Naive thymus-derived CD8-positive, alpha-beta T cell (primary cell): ENCODE measurements around the gene ATXN7L1. TPM values are rescaled to one million over a fixed set of nuclear protein-coding genes. Genes with fewer than 3 reads are reported as not detected.
A peak's percentile ranks its signal among the peaks of the same experiment; 100 is the strongest.
"Not testable (repeated sequence)": the region's sequence is repeated elsewhere in the genome, so short reads cannot be mapped to it uniquely, and the experiment has no call there.

Experiments
- ATAC-seq, 2 donors: fragments of 150-1000 bp; cut with Tn5 transposase in 1 of 2; sonication (Bioruptor Pico), chemical (Tn5 transposase) in 1 of 2; 1 replicate in 1 of 2; 2 replicates in 1 of 2; pipeline ENCODE4 v1.10.0; 2021; ENCODE audit warnings: mild to moderate bottlenecking in 2 of 2, moderate library complexity in 2 of 2
- POLR2A ChIA-PET: fragments of 350-600 bp; sonication (Branson Sonifier 250); formaldehyde crosslinking; loops from one replicate; lab custom pipeline; 2021; ENCODE audit warnings: antibody characterized with exemption; lab: Charles Lee
- DNase-seq, 10 donors: peaks; one replicate each; pipeline versions ENCODE4 v3.0.0 to v3.0.0-alpha.2; 2020 to 2022
- H3K27ac Mint-ChIP-seq, 10 donors: one replicate each; pipeline ENCODE4 v1.8.0; 2020 to 2022; ENCODE audit warnings: mild to moderate bottlenecking in 10 of 10, mixed read lengths in 10 of 10, moderate library complexity in 4 of 10, inconsistent platforms in 1 of 10
- H3K27me3 Mint-ChIP-seq, 5 donors: one replicate each; pipeline ENCODE4 v1.8.0; 2021 to 2022; ENCODE audit warnings: mixed read lengths in 5 of 5
- H3K36me3 Mint-ChIP-seq, 3 donors: one replicate each; pipeline ENCODE4 v1.8.0; 2020 to 2022; ENCODE audit warnings: mixed read lengths in 3 of 3, mild to moderate bottlenecking in 2 of 3, inconsistent platforms in 1 of 3
- H3K4me1 Mint-ChIP-seq, 4 donors: one replicate each; pipeline ENCODE4 v1.8.0; 2021 to 2022; ENCODE audit warnings: mixed read lengths in 4 of 4
- H3K4me3 Mint-ChIP-seq, 10 donors: one replicate each; pipeline ENCODE4 v1.8.0; 2020 to 2022; ENCODE audit warnings: mild to moderate bottlenecking in 10 of 10, mixed read lengths in 10 of 10, moderate library complexity in 6 of 10, inconsistent platforms in 1 of 10
- H3K9me3 Mint-ChIP-seq, 9 donors: one replicate each; pipeline ENCODE4 v1.8.0; 2020 to 2022; ENCODE audit warnings: mixed read lengths in 9 of 9, mild to moderate bottlenecking in 3 of 9, inconsistent platforms in 1 of 9, moderate library complexity in 1 of 9
- polyA plus RNA-seq, 3 donors: library from polyadenylated mRNA; unstranded; fragments of 300-500 nt; fragmentation: Illumina TruSeq; gene quantifications; one replicate each; pipeline ENCODE4 v1.2.3, GENCODE V29; 2021
- total RNA-seq, 8 experiments: library from RNA in 2 of 8; stranded (reverse) in 2 of 8; gene quantifications; one replicate each; pipeline ENCODE4 v1.2.3 and lab custom pipeline; 2021 to 2026

Gene ATXN7L1
- total and polyA plus RNA-seq, 5 experiments from 2014 or later, result 6.7 to 35.1 (median 12.7) TPM

- H3K36me3 Mint-ChIP-seq, result peaks cover 0 to 2% (median 0%) of the 10 kb centered on the region in 3 donors
- no peaks in the 10 kb centered on the region for H3K9me3 Mint-ChIP-seq
- peaks cover 16 to 41% (median 40%) of the 10 kb centered on the region in 4 donors for H3K4me1 Mint-ChIP-seq
- no peak overlapping the region for H3K27ac Mint-ChIP-seq
- ATAC-seq (no peak), DNase-seq (no peak)
- H3K27me3 Mint-ChIP-seq, result no peaks in the 10 kb centered on the region
- no peak overlapping the region for H3K4me3 Mint-ChIP-seq
- POLR2A ChIA-PET, result no interaction called here
Observed at GRCh38 chr7:105886776-105887175, 10.4 kb upstream of the ATXN7L1 start.

GRCh38 chr7:105885387-105886111 is 9.2 kb upstream of the ATXN7L1 start:
- H3K9me3 Mint-ChIP-seq, result no peaks in the 10 kb centered on the region
- H3K4me3 Mint-ChIP-seq, result peak overlapping the region in 4 of 10 donors; percentile 11 to 51 (median 34)
- POLR2A ChIA-PET, result interaction anchor here (0.6 kb wide), 1 partner anchor 185 kb away, joined by 4 read pairs; no protein-coding TSS in a partner anchor
- no peaks in the 10 kb centered on the region for H3K27me3 Mint-ChIP-seq
- peaks cover 0 to 2% (median 0%) of the 10 kb centered on the region in 3 donors for H3K36me3 Mint-ChIP-seq
- ATAC-seq, result peak; percentile 39 to 51
- peak overlapping the region in 6 of 10 donors; percentile 38 to 83 (median 48) for H3K27ac Mint-ChIP-seq
- H3K4me1 Mint-ChIP-seq, result peaks cover 15 to 37% (median 33%) of the 10 kb centered on the region in 4 donors
- DNase-seq, result peak in 5 of 10 donors; percentile 10 to 31 (median 27)

- ATAC-seq, H3K4me3 Mint-ChIP-seq, H3K9me3 Mint-ChIP-seq, H3K36me3 Mint-ChIP-seq, POLR2A ChIA-PET, H3K27me3 Mint-ChIP-seq, DNase-seq, H3K27ac Mint-ChIP-seq: not testable (repeated sequence)
- H3K4me1 Mint-ChIP-seq, result peaks cover 18 to 43% (median 37%) of the 10 kb centered on the region in 4 donors
Observed at GRCh38 chr7:105883179-105883578, 6.8 kb upstream of the ATXN7L1 start.

- peak overlapping the region in 3 of 10 donors; percentile 18 to 56 (median 36) for H3K27ac Mint-ChIP-seq
- H3K4me1 Mint-ChIP-seq, result peaks cover 24 to 48% (median 45%) of the 10 kb centered on the region in 4 donors
- H3K9me3 Mint-ChIP-seq, result no peaks in the 10 kb centered on the region
- POLR2A ChIA-PET, result interaction anchor here (1.1 kb wide), 1 partner anchor 11 kb away, joined by 4 read pairs; no protein-coding TSS in a partner anchor
- no peak for DNase-seq
- H3K27me3 Mint-ChIP-seq, result no peaks in the 10 kb centered on the region
- ATAC-seq, result no peak
- H3K4me3 Mint-ChIP-seq, result no peak overlapping the region
- peaks cover 0 to 2% (median 0%) of the 10 kb centered on the region in 3 donors for H3K36me3 Mint-ChIP-seq
Observed at GRCh38 chr7:105881439-105881838, 5.0 kb upstream of the ATXN7L1 start.

- Mint-ChIP-seq H3K4me1 (peaks cover 28 to 48% (median 44%) of the 10 kb centered on the region in 4 donors), H3K27ac (peak overlapping the region in 1 of 10 donors; percentile 14), H3K36me3 (peaks cover 0 to 2% (median 0%) of the 10 kb centered on the region in 3 donors), H3K9me3 (no peaks in the 10 kb centered on the region), H3K27me3 (no peaks in the 10 kb centered on the region), H3K4me3 (no peak overlapping the region)
- POLR2A ChIA-PET, result interaction anchor here (1.1 kb wide), 1 partner anchor 12 kb away, joined by 4 read pairs; no protein-coding TSS in a partner anchor
- DNase-seq (no peak), ATAC-seq (no peak)
Observed at GRCh38 chr7:105880571-105881330, 4.4 kb upstream of the ATXN7L1 start.

- no peak for DNase-seq
- H3K36me3 Mint-ChIP-seq, result peaks cover 0 to 2% (median 0%) of the 10 kb centered on the region in 3 donors
- H3K27me3 Mint-ChIP-seq, result no peaks in the 10 kb centered on the region
- H3K9me3 Mint-ChIP-seq, result no peaks in the 10 kb centered on the region
- no peak overlapping the region for H3K4me3 Mint-ChIP-seq
- POLR2A ChIA-PET, result interaction anchor here (0.9 kb wide), 1 partner anchor 147 kb away, joined by 3 read pairs; no protein-coding TSS in a partner anchor
- peak overlapping the region in 1 of 10 donors; percentile 53 for H3K27ac Mint-ChIP-seq
- peaks cover 29 to 48% (median 45%) of the 10 kb centered on the region in 4 donors for H3K4me1 Mint-ChIP-seq
- no peak for ATAC-seq
Observed at GRCh38 chr7:105879782-105880181, 3.4 kb upstream of the ATXN7L1 start.

GRCh38 chr7:105878746-105879605 is 2.6 kb upstream of the ATXN7L1 start:
- DNase-seq, result no peak
- Mint-ChIP-seq H3K27me3 (no peaks in the 10 kb centered on the region), H3K27ac (peak overlapping the region in 4 of 10 donors; percentile 4 to 68 (median 40)), H3K36me3 (peaks cover 0 to 2% (median 0%) of the 10 kb centered on the region in 3 donors), H3K9me3 (no peaks in the 10 kb centered on the region), H3K4me3 (peak overlapping the region in 7 of 10 donors; percentile 10 to 96 (median 90)), H3K4me1 (peaks cover 28 to 51% (median 49%) of the 10 kb centered on the region in 4 donors)
- POLR2A ChIA-PET, result interaction anchor here (0.9 to 2.6 kb wide), 3 partner anchors 29 to 147 kb away, joined by 3 to 20 read pairs (median 3); no protein-coding TSS in a partner anchor
- no peak for ATAC-seq

- H3K4me3 Mint-ChIP-seq, result peak overlapping the region; percentile 85 to 97 (median 90)
- H3K9me3 Mint-ChIP-seq, result no peaks in the 10 kb centered on the region
- no peak for DNase-seq
- no peaks in the 10 kb centered on the region for H3K27me3 Mint-ChIP-seq
- peaks cover 0 to 2% (median 0%) of the 10 kb centered on the region in 3 donors for H3K36me3 Mint-ChIP-seq
- peaks cover 25 to 52% (median 49%) of the 10 kb centered on the region in 4 donors for H3K4me1 Mint-ChIP-seq
- no peak for ATAC-seq
- POLR2A ChIA-PET, result interaction anchor here (0.8 to 2.6 kb wide), 4 partner anchors 11 to 144 kb away, joined by 4 to 20 read pairs (median 4); no protein-coding TSS in a partner anchor
- H3K27ac Mint-ChIP-seq, result peak overlapping the region in 9 of 10 donors; percentile 1 to 94 (median 56)
Observed at GRCh38 chr7:105877736-105878135, 1.3 kb upstream of the ATXN7L1 start.

GRCh38 chr7:105876964-105877601 is 684 bp upstream of the ATXN7L1 start:
- peaks cover 29 to 54% (median 49%) of the 10 kb centered on the region in 4 donors for H3K4me1 Mint-ChIP-seq
- peak; percentile 18 to 20 for ATAC-seq
- peak overlapping the region; percentile 56 to 94 (median 73) for H3K27ac Mint-ChIP-seq

GRCh38 chr7:105875505-105875904 is 894 bp downstream of the ATXN7L1 start:
- H3K4me3 Mint-ChIP-seq, result peak overlapping the region; percentile 95 to 99 (median 98)
- no peaks in the 10 kb centered on the region for H3K9me3 Mint-ChIP-seq
- ATAC-seq, result no peak
- peaks cover 0 to 5% (median 3%) of the 10 kb centered on the region in 3 donors for H3K36me3 Mint-ChIP-seq
- no peaks in the 10 kb centered on the region for H3K27me3 Mint-ChIP-seq
- DNase-seq, result no peak
- H3K27ac Mint-ChIP-seq, result peak overlapping the region; percentile 87 to 98 (median 93)
- H3K4me1 Mint-ChIP-seq, result peaks cover 29 to 54% (median 47%) of the 10 kb centered on the region in 4 donors
- POLR2A ChIA-PET, result interaction anchor here (0.6 kb wide), 1 partner anchor 105 kb away, joined by 3 read pairs; no protein-coding TSS in a partner anchor

More at GRCh38 chr7:105876964-105877601, 684 bp upstream of the ATXN7L1 start:
- H3K27me3 Mint-ChIP-seq, result no peaks in the 10 kb centered on the region
- no peaks in the 10 kb centered on the region for H3K9me3 Mint-ChIP-seq
- POLR2A ChIA-PET, result interaction anchor here (0.6 to 2.6 kb wide), 6 partner anchors 11 to 596 kb away, joined by 3 to 20 read pairs (median 4); no protein-coding TSS in a partner anchor
- H3K4me3 Mint-ChIP-seq, result peak overlapping the region; percentile 85 to 97 (median 90)
- peaks cover 0 to 5% (median 3%) of the 10 kb centered on the region in 3 donors for H3K36me3 Mint-ChIP-seq
- DNase-seq, result peak in 4 of 10 donors; percentile 23 to 38 (median 29)

GRCh38 chr7:105874055-105874454 is 2.3 kb downstream of the ATXN7L1 start:
- H3K4me3 Mint-ChIP-seq, result peak overlapping the region in 1 of 10 donors; percentile 17
- peak overlapping the region in 1 of 10 donors; percentile 0 for H3K27ac Mint-ChIP-seq
- peaks cover 0 to 5% (median 3%) of the 10 kb centered on the region in 3 donors for H3K36me3 Mint-ChIP-seq
- peaks cover 29 to 51% (median 43%) of the 10 kb centered on the region in 4 donors for H3K4me1 Mint-ChIP-seq
- H3K9me3 Mint-ChIP-seq, result no peaks in the 10 kb centered on the region
- no peak for DNase-seq
- POLR2A ChIA-PET, result interaction anchor here (0.6 to 1.3 kb wide), 3 partner anchors 24 to 230 kb away, joined by 3 to 6 read pairs (median 3); no protein-coding TSS in a partner anchor
- no peak for ATAC-seq
- H3K27me3 Mint-ChIP-seq, result no peaks in the 10 kb centered on the region
